Stimulated activated CD8-positive, alpha-beta memory T cell treated with anti-CD3 and anti-CD28 coated beads, Interleukin-7, amount 100 ng/mL, for 48 hours (primary cell): ENCODE results near the gene FAM90A1.
"Not testable (repeated sequence)": the region's sequence is repeated elsewhere in the genome, so short reads cannot be mapped to it uniquely, and the experiment has no call there.

ENCODE experiments used
- DNase-seq, 2 donors: peaks; one replicate each; pipeline ENCODE4 v3.0.0-alpha.2; 2020; ENCODE audit warnings: low read depth in 1 of 2; ENCODE audit errors: extremely low read depth in 1 of 2

FAM90A1 gene

GRCh38 chr12:8226992-8227731 is at the start of gene FAM90A1:
Gene FAM90A1, minus strand, starts transcription at chr12:8227618. Its CDS starts 2,786 bp downstream, at chr12:8224832.
- DNase-seq, result not testable (repeated sequence)

- not testable (repeated sequence) for DNase-seq
Measured at GRCh38 chr12:8276397-8276796, 49.0 kb upstream of the FAM90A1 start.

- DNase-seq, result not testable (repeated sequence)
Measured at GRCh38 chr12:8266706-8267105, 39.3 kb upstream of the FAM90A1 start.

GRCh38 chr12:8264236-8264635 is 36.8 kb upstream of the FAM90A1 start:
- not testable (repeated sequence) for DNase-seq

- DNase-seq, result not testable (repeated sequence)
Measured at GRCh38 chr12:8261111-8261554, 33.7 kb upstream of the FAM90A1 start.

GRCh38 chr12:8256356-8256755 is 28.9 kb upstream of the FAM90A1 start:
- not testable (repeated sequence) for DNase-seq

- DNase-seq, result not testable (repeated sequence)
Measured at GRCh38 chr12:8254705-8255104, 27.3 kb upstream of the FAM90A1 start.

- not testable (repeated sequence) for DNase-seq
Measured at GRCh38 chr12:8252056-8252818, 24.8 kb upstream of the FAM90A1 start.

GRCh38 chr12:8251616-8252015 is 24.2 kb upstream of the FAM90A1 start:
- not testable (repeated sequence) for DNase-seq

- not testable (repeated sequence) for DNase-seq
Measured at GRCh38 chr12:8246941-8247535, 19.6 kb upstream of the FAM90A1 start.

- DNase-seq, result not testable (repeated sequence)
Measured at GRCh38 chr12:8243682-8244161, 16.3 kb upstream of the FAM90A1 start.

GRCh38 chr12:8242880-8243681 is 15.7 kb upstream of the FAM90A1 start:
- peak; percentile 96 to 97 for DNase-seq

GRCh38 chr12:8242622-8242879 is 15.1 kb upstream of the FAM90A1 start:
- DNase-seq, result not testable (repeated sequence)

GRCh38 chr12:8241917-8242621 is 14.7 kb upstream of the FAM90A1 start:
- not testable (repeated sequence) for DNase-seq

GRCh38 chr12:8240340-8241114 is 13.1 kb upstream of the FAM90A1 start:
- not testable (repeated sequence) for DNase-seq

GRCh38 chr12:8237031-8237430 is 9.6 kb upstream of the FAM90A1 start:
- DNase-seq, result not testable (repeated sequence)

GRCh38 chr12:8235316-8236157 is 8.1 kb upstream of the FAM90A1 start:
- not testable (repeated sequence) for DNase-seq

- not testable (repeated sequence) for DNase-seq
Measured at GRCh38 chr12:8234746-8235145, 7.3 kb upstream of the FAM90A1 start.
